Fibroblast of pulmonary artery (primary cell): ENCODE data around the gene SNX5.
A peak's percentile ranks its signal among the peaks of the same experiment; 100 is the strongest.

Source experiments
- DNase-seq: peaks from one replicate; pipeline ENCODE4 v3.0.0-alpha.2; 2010; ENCODE audit warnings: low read depth
- H3K4me3 ChIP-seq: replicated peaks from 2 replicates; pipeline ENCODE4 v1.5.1; 2011; ENCODE audit warnings: low read depth, mild to moderate bottlenecking, control low read depth, low read length, moderate library complexity
- CTCF ChIP-seq: IDR thresholded peaks from 2 replicates; pipeline ENCODE4 v1.5.1; 2011; ENCODE audit warnings: mild to moderate bottlenecking, control low read depth, low read length, inconsistent platforms; ENCODE audit errors: missing control alignments

Gene SNX5

GRCh38 chr20:17897566-17898307 lies 70.9 kb downstream of the SNX5 start:
- no peak for TF ChIP-seq CTCF
- DNase-seq: no peak
- H3K4me3 ChIP-seq: no peak overlapping the region

- DNase-seq: no peak
- no peak for TF ChIP-seq CTCF
- no peak overlapping the region for H3K4me3 ChIP-seq
These were observed 71.7 kb downstream of the SNX5 start for GRCh38 chr20:17896771-17897369.

- H3K4me3 ChIP-seq: no peak overlapping the region
- no peak for DNase-seq
- TF ChIP-seq CTCF: no peak
These were observed 72.3 kb downstream of the SNX5 start for GRCh38 chr20:17896193-17896723.

- H3K4me3 ChIP-seq: peak overlapping the region; percentile 43
- peak; percentile 61 for DNase-seq
- no peak for TF ChIP-seq CTCF
These were observed 72.9 kb downstream of the SNX5 start for GRCh38 chr20:17895641-17896171.

- DNase-seq: no peak
- no peak overlapping the region for H3K4me3 ChIP-seq
- TF ChIP-seq CTCF: no peak
These were observed 75.1 kb downstream of the SNX5 start for GRCh38 chr20:17893445-17893844.

- no peak overlapping the region for H3K4me3 ChIP-seq
- TF ChIP-seq CTCF: no peak
- no peak for DNase-seq
These were observed 76.2 kb downstream of the SNX5 start for GRCh38 chr20:17892189-17892938.
